Measurements from ENCODE around the gene PLEKHF1. TPM values are rescaled to one million over a fixed set of nuclear protein-coding genes. Genes with fewer than 3 reads are reported as not detected.
A peak's percentile ranks its signal among the peaks of the same experiment; 100 is the strongest.

The PLEKHF1 gene
- total and polyA plus RNA-seq, 2 of the 13 experiments (the other 11 are each of a cell fraction or from before 2014, with no cell fraction given) = 2.9 to 3.8 TPM

DNA sequence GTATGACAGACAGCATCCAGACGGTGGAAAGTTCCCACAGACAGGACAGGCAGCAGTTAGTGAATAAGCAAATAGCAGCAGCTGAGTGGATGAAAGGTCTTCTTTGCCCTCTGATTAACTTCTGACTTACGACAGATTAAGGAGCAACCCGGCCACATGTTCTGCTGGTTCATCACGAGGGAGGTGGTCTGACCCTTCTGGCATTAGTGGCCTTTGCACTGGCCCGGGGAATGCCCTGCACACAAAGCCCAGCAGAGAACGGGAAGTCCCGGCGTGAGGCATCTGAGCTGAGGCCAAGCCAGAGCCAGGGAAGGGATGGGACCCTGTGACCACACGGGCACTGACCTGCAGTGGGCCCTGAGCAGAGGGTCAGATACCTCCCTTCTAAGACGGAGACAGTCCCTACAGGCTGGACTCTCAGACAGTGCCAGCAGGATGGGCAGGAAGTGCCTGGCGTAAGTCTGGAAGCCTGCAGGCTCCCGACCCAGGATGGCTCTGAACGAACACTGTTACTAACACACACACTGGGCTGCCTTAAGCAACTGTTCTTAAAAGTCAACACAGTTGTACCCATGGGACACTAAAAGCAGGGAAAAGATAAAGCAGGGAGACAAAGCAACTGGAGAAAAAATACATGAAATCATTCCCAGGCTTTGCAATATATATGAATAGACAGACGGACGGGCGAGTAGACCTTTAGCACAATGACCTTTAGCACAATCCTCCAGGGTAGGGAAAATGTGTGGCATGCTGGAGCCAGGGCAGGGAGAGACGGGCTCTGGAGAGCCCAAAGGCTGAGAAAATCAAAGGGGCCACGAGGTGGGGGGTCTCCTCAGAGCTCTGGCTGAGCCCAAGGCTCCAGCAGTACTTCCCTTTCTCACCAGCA, 43.5 kb downstream of the PLEKHF1 start (continued):
- TF ChIP-seq NCOR1 (IDR thresholded peaks at IDR 0.05; ENCODE audit: borderline replicate concordance, low read length) = peak; percentile 79; the same call in 1 of the 2 replicates
- TF ChIP-seq SP5 (CRISPR knock-in tag; IDR thresholded peaks at IDR 0.05; ENCODE audit: borderline replicate concordance, low read depth) = 0 out of 2 replicates have a peak, but pooled peaks have one; percentile 49
- TF ChIP-seq MATR3 (CRISPR knock-in tag; IDR thresholded peaks at IDR 0.05) = no peak
- TF ChIP-seq SMC3 (IDR thresholded peaks at IDR 0.05; ENCODE audit: low read length) = no peak
- peak; percentile 52 for TF ChIP-seq TAF1 (CRISPR knock-in tag; IDR thresholded peaks at IDR 0.05)
- no peak for TF ChIP-seq KDM4B (CRISPR knock-in tag; IDR thresholded peaks at IDR 0.05)
- no peak for TF ChIP-seq HNRNPH1 (optimal IDR thresholded peaks at IDR 0.05; ENCODE audit: low read depth, low read length)
- no peak for TF ChIP-seq ZNF546 (CRISPR knock-in tag; conservative IDR thresholded peaks at IDR 0.05)
- TF ChIP-seq HNRNPK (IDR thresholded peaks at IDR 0.05; ENCODE audit: low read depth, low read length, poor library complexity, severe bottlenecking) = no peak
- TF ChIP-seq, protein P1, sequence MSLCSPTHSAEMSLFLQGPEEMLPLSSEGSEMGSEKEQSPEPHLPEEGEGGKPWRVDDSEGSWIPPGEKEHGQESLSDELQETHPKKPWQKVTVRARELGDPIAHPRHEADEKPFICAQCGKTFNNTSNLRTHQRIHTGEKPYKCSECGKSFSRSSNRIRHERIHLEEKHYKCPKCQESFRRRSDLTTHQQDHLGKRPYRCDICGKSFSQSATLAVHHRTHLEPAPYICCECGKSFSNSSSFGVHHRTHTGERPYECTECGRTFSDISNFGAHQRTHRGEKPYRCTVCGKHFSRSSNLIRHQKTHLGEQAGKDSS (CRISPR knock-in tag; IDR thresholded peaks at IDR 0.05; ENCODE audit: borderline replicate concordance, low read depth) = no peak
- 0 out of 2 replicates have a peak, but pooled peaks have one; percentile 34 for TF ChIP-seq ZNF670 (CRISPR knock-in tag; IDR thresholded peaks at IDR 0.05; ENCODE audit: borderline replicate concordance)
- TF ChIP-seq, protein P2, sequence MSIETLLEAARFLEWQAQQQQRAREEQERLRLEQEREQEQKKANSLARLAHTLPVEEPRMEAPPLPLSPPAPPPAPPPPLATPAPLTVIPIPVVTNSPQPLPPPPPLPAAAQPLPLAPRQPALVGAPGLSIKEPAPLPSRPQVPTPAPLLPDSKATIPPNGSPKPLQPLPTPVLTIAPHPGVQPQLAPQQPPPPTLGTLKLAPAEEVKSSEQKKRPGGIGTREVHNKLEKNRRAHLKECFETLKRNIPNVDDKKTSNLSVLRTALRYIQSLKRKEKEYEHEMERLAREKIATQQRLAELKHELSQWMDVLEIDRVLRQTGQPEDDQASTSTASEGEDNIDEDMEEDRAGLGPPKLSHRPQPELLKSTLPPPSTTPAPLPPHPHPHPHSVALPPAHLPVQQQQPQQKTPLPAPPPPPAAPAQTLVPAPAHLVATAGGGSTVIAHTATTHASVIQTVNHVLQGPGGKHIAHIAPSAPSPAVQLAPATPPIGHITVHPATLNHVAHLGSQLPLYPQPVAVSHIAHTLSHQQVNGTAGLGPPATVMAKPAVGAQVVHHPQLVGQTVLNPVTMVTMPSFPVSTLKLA (IDR thresholded peaks at IDR 0.05) = peak; percentile 81
- 0 out of 2 replicates have a peak, but pooled peaks have one; percentile 56 for TF ChIP-seq ZNF317 (CRISPR knock-in tag; IDR thresholded peaks at IDR 0.05)
- TF ChIP-seq ZNF263 (CRISPR knock-in tag; IDR thresholded peaks at IDR 0.05) = no peak
- no peak for TF ChIP-seq FIP1L1 (IDR thresholded peaks at IDR 0.05; ENCODE audit: borderline replicate concordance, insufficient read depth, low read depth, low read length)
- TF ChIP-seq MAFF (IDR thresholded peaks at IDR 0.05; ENCODE audit: low read depth, low read length) = peak; percentile 30; the same call in 1 of the 2 replicates
- TF ChIP-seq ZNF564 (CRISPR knock-in tag; IDR thresholded peaks at IDR 0.05) = 0 out of 2 replicates have a peak, but pooled peaks have one; percentile 31
- TF ChIP-seq HNF4A (CRISPR knock-in tag; IDR thresholded peaks at IDR 0.05) = peak; percentile 95
- TF ChIP-seq, protein P3, sequence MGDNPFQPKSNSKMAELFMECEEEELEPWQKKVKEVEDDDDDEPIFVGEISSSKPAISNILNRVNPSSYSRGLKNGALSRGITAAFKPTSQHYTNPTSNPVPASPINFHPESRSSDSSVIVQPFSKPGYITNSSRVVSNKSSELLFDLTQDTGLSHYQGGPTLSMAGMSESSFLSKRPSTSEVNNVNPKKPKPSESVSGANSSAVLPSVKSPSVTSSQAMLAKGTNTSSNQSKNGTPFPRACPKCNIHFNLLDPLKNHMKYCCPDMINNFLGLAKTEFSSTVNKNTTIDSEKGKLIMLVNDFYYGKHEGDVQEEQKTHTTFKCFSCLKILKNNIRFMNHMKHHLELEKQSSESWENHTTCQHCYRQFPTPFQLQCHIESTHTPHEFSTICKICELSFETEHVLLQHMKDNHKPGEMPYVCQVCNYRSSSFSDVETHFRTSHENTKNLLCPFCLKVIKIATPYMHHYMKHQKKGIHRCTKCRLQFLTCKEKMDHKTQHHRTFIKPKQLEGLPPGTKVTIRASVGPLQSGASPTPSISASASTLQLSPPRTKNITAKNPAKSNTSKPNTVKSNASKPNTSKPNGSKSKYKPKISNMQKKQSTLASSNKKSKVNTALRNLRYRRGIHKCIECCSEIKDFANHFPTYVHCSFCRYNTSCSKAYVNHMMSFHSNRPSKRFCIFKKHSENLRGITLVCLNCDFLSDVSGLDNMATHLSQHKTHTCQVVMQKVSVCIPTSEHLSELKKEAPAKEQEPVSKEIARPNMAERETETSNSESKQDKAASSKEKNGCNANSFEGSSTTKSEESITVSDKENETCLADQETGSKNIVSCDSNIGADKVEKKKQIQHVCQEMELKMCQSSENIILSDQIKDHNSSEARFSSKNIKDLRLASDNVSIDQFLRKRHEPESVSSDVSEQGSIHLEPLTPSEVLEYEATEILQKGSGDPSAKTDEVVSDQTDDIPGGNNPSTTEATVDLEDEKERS (CRISPR knock-in tag; IDR thresholded peaks at IDR 0.05) = peak; percentile 22; the same call in 1 of the 2 replicates
- no peak for TF ChIP-seq FOXP1 (IDR thresholded peaks at IDR 0.05)
- TF ChIP-seq FOXP1 (CRISPR knock-in tag; IDR thresholded peaks at IDR 0.05) = no peak; the same call in 1 of the 2 replicates
- TF ChIP-seq ZNF644 (CRISPR knock-in tag; IDR thresholded peaks at IDR 0.05; ENCODE audit: low read depth) = 0 out of 2 replicates have a peak, but pooled peaks have one; percentile 21
- TF ChIP-seq TEAD3 (CRISPR knock-in tag; optimal IDR thresholded peaks at IDR 0.05; ENCODE audit: borderline replicate concordance) = peak; percentile 66
